Endodermal cell (in vitro differentiated cells): Measurements from ENCODE around the gene CDT1. TPM values are rescaled to one million over a fixed set of nuclear protein-coding genes. Genes with fewer than 3 reads are reported as not detected.

Source experiments
- DNase-seq: peaks from one replicate; pipeline ENCODE4 v3.0.0-alpha.2; 2017
- H3K27ac ChIP-seq: 2 replicates; pipeline ENCODE4 v1.5.1; 2013; ENCODE audit warnings: mild to moderate bottlenecking, low read depth, low read length, moderate library complexity
- H3K27me3 ChIP-seq: 2 replicates; pipeline ENCODE4 v1.6.1; 2013; ENCODE audit warnings: mild to moderate bottlenecking, low read length, moderate library complexity; ENCODE audit not compliant: insufficient read depth, control insufficient read depth, poor library complexity, severe bottlenecking
- H3K36me3 ChIP-seq: 2 replicates; pipeline ENCODE4 v1.7.0; 2013; ENCODE audit warnings: mild to moderate bottlenecking, low read length, moderate library complexity; ENCODE audit not compliant: control insufficient read depth, insufficient read depth
- H3K4me1 ChIP-seq: one replicate; pipeline ENCODE4 v1.7.0; 2013; ENCODE audit warnings: low read length; ENCODE audit not compliant: control insufficient read depth, insufficient read depth
- H3K4me3 ChIP-seq: 2 replicates; pipeline ENCODE4 v1.5.1; 2013; ENCODE audit warnings: mild to moderate bottlenecking, low read length, moderate library complexity
- H3K9ac ChIP-seq: 2 replicates; pipeline ENCODE4 v1.6.1; 2013; ENCODE audit warnings: mild to moderate bottlenecking, low read length, moderate library complexity; ENCODE audit not compliant: poor library complexity, severe bottlenecking; ENCODE audit errors: extremely low read depth
- H3K9me3 ChIP-seq: 2 replicates; pipeline ENCODE4 v1.6.1; 2013; ENCODE audit warnings: mild to moderate bottlenecking, low read length, moderate library complexity; ENCODE audit not compliant: control insufficient read depth
- H3K27ac Mint-ChIP-seq: 2 replicates; pipeline ENCODE4 v1.8.0; 2020; ENCODE audit warnings: mixed read lengths
- H3K27me3 Mint-ChIP-seq: 2 replicates; pipeline ENCODE4 v1.8.0; 2021; ENCODE audit warnings: mild to moderate bottlenecking, mixed read lengths; ENCODE audit not compliant: insufficient read depth
- H3K36me3 Mint-ChIP-seq: 2 replicates; pipeline ENCODE4 v1.8.0; 2020; ENCODE audit warnings: low read depth, mixed read lengths
- H3K4me1 Mint-ChIP-seq: 2 replicates; pipeline ENCODE4 v1.8.0; 2020; ENCODE audit warnings: mixed read lengths
- H3K4me3 Mint-ChIP-seq: 2 replicates; pipeline ENCODE4 v1.8.0; 2020; ENCODE audit warnings: mild to moderate bottlenecking, moderate library complexity, mixed read lengths
- H3K9me3 Mint-ChIP-seq: 2 replicates; pipeline ENCODE4 v1.8.0; 2020; ENCODE audit warnings: mild to moderate bottlenecking, mixed read lengths
- WGBS, 2 experiments: methylation state at CpG; one replicate each; pipeline versions ENCODE4 v1.1.5 to v1.1.7; 2013; ENCODE audit warnings: missing lambda C conversion rate in 2 of 2, mixed read lengths in 1 of 2; ENCODE audit not compliant: insufficient coverage in 1 of 2, insufficient read length in 1 of 2; 5-methylcytosine and 5-hydroxymethylcytosine counted together
- total RNA-seq, 2 donors: library from RNA; stranded (reverse); fragmentation: NEBNext Ultra II Directional in 1 of 2; extraction: Animal tissue kit (Norgen Biotek cat#: 25700) in 1 of 2; gene quantifications; 2 replicates in 1 of 2; 3 replicates in 1 of 2; pipeline ENCODE4 v1.2.1, GENCODE V29; 2021
- TF ChIP-seq, protein P1 (sequence below): fragments of 200-600 bp; sonication (generic); conservative IDR thresholded peaks from 2 replicates; pipeline ENCODE4 v1.5.0; 2021; ENCODE audit warnings: antibody characterized with exemption, mild to moderate bottlenecking

Gene CDT1
- total RNA-seq, 2 donors from 2014 or later, result 57.1 to 63.0 TPM

DNA sequence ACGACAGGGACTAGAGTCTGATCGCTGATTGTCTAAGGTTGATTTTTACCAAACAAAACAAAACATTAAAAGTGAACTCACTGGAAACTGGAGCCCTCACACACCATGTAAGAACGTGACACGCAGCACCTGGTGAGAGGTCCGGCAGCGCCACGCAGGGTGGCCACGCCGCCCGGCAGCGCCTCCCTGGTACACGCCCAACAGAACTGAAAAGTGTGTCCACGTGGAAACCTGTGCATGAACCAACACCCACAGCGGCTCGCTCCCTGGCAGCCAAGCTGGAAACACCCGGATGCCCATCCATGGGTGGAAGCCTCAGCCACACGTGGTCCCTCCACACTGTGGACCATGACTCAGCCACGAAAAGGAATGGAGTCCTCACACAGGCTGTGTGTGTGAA lies 44.1 kb downstream of the CDT1 start:
- no peak overlapping the region for H3K27ac Mint-ChIP-seq
- no peaks in the 10 kb centered on the region for H3K4me1 Mint-ChIP-seq
- no peaks in the 10 kb centered on the region for H3K36me3 ChIP-seq
- TF ChIP-seq, protein P1, sequence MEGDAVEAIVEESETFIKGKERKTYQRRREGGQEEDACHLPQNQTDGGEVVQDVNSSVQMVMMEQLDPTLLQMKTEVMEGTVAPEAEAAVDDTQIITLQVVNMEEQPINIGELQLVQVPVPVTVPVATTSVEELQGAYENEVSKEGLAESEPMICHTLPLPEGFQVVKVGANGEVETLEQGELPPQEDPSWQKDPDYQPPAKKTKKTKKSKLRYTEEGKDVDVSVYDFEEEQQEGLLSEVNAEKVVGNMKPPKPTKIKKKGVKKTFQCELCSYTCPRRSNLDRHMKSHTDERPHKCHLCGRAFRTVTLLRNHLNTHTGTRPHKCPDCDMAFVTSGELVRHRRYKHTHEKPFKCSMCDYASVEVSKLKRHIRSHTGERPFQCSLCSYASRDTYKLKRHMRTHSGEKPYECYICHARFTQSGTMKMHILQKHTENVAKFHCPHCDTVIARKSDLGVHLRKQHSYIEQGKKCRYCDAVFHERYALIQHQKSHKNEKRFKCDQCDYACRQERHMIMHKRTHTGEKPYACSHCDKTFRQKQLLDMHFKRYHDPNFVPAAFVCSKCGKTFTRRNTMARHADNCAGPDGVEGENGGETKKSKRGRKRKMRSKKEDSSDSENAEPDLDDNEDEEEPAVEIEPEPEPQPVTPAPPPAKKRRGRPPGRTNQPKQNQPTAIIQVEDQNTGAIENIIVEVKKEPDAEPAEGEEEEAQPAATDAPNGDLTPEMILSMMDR, result no peak
- H3K27ac ChIP-seq, result no peak overlapping the region
- H3K27me3 Mint-ChIP-seq, result no peaks in the 10 kb centered on the region
- WGBS, 2 experiments, result 94 to 96% methylated on average over 16 to 18 of the region's 18 CpGs
- no peak overlapping the region for H3K4me3 Mint-ChIP-seq
- no peak for DNase-seq
- H3K4me1 ChIP-seq, result no peaks in the 10 kb centered on the region
- no peak overlapping the region for H3K4me3 ChIP-seq
- H3K36me3 Mint-ChIP-seq, result peaks cover 36% of the 10 kb centered on the region
- no peak overlapping the region for H3K9ac ChIP-seq
- H3K9me3 Mint-ChIP-seq, result peaks cover 4% of the 10 kb centered on the region
- no peaks in the 10 kb centered on the region for H3K27me3 ChIP-seq
- H3K9me3 ChIP-seq, result no peaks in the 10 kb centered on the region

DNA sequence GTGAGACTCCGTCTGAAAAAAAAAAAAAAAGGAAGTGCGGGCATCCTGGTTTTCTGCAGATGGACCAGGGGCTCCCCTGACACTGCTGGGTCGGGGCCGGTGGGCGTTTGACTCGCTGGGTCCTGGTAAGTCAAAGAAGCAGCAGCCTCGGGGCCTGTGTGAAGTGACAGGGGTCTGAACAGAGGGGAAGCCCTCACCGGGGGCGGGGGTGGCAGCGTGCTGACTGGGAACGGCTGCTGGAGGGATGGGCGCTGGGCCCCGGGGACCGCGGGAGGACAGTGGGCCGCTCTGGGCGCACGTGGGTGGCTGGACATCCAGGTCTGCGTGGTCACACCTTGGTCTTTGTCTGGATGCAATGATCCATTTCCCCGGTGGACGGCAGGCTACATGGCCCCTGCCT lies 45.0 kb downstream of the CDT1 start:
- Histone ChIP-seq H3K36me3 (no peaks in the 10 kb centered on the region), H3K27ac (no peak overlapping the region), H3K4me3 (no peak overlapping the region), H3K4me1 (no peaks in the 10 kb centered on the region), H3K9me3 (no peaks in the 10 kb centered on the region), H3K27me3 (no peaks in the 10 kb centered on the region), H3K9ac (no peak overlapping the region)
- no peaks in the 10 kb centered on the region for H3K27me3 Mint-ChIP-seq
- TF ChIP-seq, protein P1, result no peak
- H3K27ac Mint-ChIP-seq, result no peak overlapping the region
- no peaks in the 10 kb centered on the region for H3K4me1 Mint-ChIP-seq
- DNase-seq, result no peak
- H3K9me3 Mint-ChIP-seq, result peaks cover 4% of the 10 kb centered on the region
- H3K36me3 Mint-ChIP-seq, result peaks cover 37% of the 10 kb centered on the region
- 95 to 97% methylated on average over 15 to 21 of the region's 21 CpGs for WGBS, 2 experiments
- no peak overlapping the region for H3K4me3 Mint-ChIP-seq

DNA sequence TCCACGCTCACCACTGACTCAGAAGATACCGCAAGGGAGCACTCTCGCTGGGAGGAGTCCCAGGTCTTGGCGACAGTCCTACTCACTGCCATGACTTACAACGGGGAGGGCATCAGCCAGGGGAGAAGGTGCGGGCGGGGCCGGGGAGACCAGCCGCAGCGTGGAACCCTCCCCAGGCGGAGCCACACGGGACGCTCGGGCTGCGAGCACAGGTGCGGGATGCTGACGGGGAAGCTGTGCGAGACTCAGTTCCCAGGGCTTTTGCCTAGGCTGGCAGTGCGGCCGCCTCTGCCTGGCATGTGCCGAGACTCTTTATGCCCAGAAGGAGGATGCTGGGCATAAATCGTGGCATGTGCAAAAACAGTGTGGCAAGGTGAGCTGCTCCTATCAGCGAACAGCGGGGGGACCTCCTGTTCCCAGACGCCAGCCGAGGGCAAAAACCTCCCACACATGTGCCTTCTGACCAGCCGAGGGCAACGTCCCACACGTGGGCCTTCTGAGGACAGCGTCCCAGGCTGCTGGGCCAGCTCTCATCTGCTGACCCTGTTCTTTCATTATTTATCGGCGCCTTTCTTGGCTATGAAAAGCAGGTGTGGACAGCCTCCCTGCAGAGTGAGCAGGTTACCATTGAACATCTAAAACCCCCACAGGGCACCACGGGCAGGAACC lies 47.1 kb downstream of the CDT1 start:
- Mint-ChIP-seq H3K27me3 (no peaks in the 10 kb centered on the region), H3K36me3 (peaks cover 37% of the 10 kb centered on the region), H3K27ac (no peak overlapping the region), H3K4me3 (no peak overlapping the region), H3K9me3 (peaks cover 4% of the 10 kb centered on the region), H3K4me1 (no peaks in the 10 kb centered on the region)
- H3K4me3 ChIP-seq, result no peak overlapping the region
- DNase-seq, result no peak
- 90 to 93% methylated on average over 26 to 33 of the region's 33 CpGs for WGBS, 2 experiments
- no peak overlapping the region for H3K27ac ChIP-seq
- no peak overlapping the region for H3K9ac ChIP-seq
- no peaks in the 10 kb centered on the region for H3K4me1 ChIP-seq
- H3K27me3 ChIP-seq, result no peaks in the 10 kb centered on the region
- no peaks in the 10 kb centered on the region for H3K9me3 ChIP-seq
- H3K36me3 ChIP-seq, result no peaks in the 10 kb centered on the region
- TF ChIP-seq, protein P1, result no peak
